ENCODE results near the gene CSNK1D.

CSNK1D gene

GRCh38 chr17:82280537-82280936, 7.0 kb upstream of the CSNK1D start:
- no peak for DNase-seq (ENCODE audit: extremely low read depth, low read depth)
- TF ChIP-seq, protein P1, sequence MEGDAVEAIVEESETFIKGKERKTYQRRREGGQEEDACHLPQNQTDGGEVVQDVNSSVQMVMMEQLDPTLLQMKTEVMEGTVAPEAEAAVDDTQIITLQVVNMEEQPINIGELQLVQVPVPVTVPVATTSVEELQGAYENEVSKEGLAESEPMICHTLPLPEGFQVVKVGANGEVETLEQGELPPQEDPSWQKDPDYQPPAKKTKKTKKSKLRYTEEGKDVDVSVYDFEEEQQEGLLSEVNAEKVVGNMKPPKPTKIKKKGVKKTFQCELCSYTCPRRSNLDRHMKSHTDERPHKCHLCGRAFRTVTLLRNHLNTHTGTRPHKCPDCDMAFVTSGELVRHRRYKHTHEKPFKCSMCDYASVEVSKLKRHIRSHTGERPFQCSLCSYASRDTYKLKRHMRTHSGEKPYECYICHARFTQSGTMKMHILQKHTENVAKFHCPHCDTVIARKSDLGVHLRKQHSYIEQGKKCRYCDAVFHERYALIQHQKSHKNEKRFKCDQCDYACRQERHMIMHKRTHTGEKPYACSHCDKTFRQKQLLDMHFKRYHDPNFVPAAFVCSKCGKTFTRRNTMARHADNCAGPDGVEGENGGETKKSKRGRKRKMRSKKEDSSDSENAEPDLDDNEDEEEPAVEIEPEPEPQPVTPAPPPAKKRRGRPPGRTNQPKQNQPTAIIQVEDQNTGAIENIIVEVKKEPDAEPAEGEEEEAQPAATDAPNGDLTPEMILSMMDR (IDR thresholded peaks at IDR 0.05; ENCODE audit: low read depth, low read length) = no peak

GRCh38 chr17:82278786-82279391, 5.4 kb upstream of the CSNK1D start:
- TF ChIP-seq, protein P1 (IDR thresholded peaks at IDR 0.05; ENCODE audit: low read depth, low read length) = no peak
- DNase-seq (ENCODE audit: extremely low read depth, low read depth) = no peak

- no peak for DNase-seq (ENCODE audit: extremely low read depth, low read depth)
- TF ChIP-seq, protein P1 (IDR thresholded peaks at IDR 0.05; ENCODE audit: low read depth, low read length) = no peak
Observed at GRCh38 chr17:82278308-82278707, 4.8 kb upstream of the CSNK1D start.

DNA sequence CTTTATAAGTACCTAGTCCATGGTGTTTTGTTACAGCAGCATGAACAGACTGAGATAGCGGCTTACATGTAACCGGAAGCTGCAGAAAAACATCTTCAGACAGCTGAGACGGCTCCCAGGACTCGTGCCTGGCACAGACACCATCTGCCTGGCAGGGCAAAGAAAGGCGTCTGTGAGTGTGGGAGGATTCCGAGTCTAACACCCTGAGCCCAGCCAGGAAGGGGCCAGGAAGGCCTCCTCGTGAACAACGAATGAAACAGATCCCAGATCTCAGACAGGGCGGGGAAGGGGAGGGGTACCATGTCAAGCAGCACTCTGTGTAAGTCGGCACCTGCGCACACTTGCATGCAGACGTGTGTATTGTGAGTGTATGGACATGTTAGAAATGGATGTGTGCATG, 4.4 kb upstream of the CSNK1D start:
- TF ChIP-seq, protein P1 (IDR thresholded peaks at IDR 0.05; ENCODE audit: low read depth, low read length) = no peak
- DNase-seq (ENCODE audit: extremely low read depth, low read depth) = no peak

GRCh38 chr17:82276938-82277337, 3.4 kb upstream of the CSNK1D start:
- no peak for DNase-seq (ENCODE audit: extremely low read depth, low read depth)
- TF ChIP-seq, protein P1 (IDR thresholded peaks at IDR 0.05; ENCODE audit: low read depth, low read length) = no peak

GRCh38 chr17:82275326-82275725, 1.8 kb upstream of the CSNK1D start:
- TF ChIP-seq, protein P1 (IDR thresholded peaks at IDR 0.05; ENCODE audit: low read depth, low read length) = no peak
- DNase-seq (ENCODE audit: extremely low read depth, low read depth) = no peak

GRCh38 chr17:82274134-82275020, 877 bp upstream of the CSNK1D start:
- no peak for DNase-seq (ENCODE audit: extremely low read depth, low read depth)
- TF ChIP-seq, protein P1 (IDR thresholded peaks at IDR 0.05; ENCODE audit: low read depth, low read length) = no peak
